GM19035 (cell line): Measurements from ENCODE around the gene ATP6V0D1.
A peak's percentile ranks its signal among the peaks of the same experiment; 100 is the strongest.
"Not testable (repeated sequence)": the region's sequence is repeated elsewhere in the genome, so short reads cannot be mapped to it uniquely, and the experiment has no call there.

Experiments
- ATAC-seq: cut with Tn5 transposase; IDR thresholded peaks from one replicate; pipeline ENCODE4 v1.9.1; 2021; ENCODE audit not compliant: unreplicated experiment

The ATP6V0D1 gene

GRCh38 chr16:67429799-67430503, 51.0 kb downstream of the ATP6V0D1 start:
- ATAC-seq: no peak

DNA sequence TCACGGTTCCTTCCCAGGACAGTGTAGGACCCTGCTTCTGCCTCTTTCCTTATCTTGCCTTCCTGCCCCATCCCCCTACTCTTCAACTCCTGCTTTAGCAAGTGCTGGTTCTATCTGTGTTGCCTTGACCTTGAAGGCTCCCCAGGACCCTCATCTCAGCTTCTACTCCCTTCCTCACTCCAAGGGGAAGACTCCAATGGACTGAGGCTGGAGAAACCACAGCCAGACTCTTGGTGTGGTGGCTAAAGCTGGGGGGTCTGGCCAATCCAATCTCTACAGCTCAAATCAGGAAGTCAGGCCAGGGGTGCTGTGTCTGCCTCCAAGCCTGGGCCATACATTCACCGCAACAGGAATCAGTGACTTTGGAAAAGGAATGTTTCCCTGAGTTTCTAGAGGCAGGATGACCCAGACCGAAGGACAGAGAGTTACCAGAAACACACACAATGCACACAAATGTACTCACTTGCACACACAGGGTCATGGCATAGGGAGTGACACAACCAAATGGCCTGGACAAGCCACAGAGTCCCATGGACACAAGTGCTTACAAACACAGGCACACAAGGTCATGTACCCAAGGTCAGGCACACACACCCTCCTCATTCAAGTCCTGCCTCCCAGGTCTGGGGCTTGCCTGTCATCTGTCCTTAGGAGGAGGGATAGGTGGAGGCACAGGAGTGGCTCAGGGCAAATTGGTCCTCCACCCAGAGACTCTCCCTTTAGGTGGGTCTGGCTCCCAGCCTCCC, 51.7 kb downstream of the ATP6V0D1 start:
- ATAC-seq: no peak

DNA sequence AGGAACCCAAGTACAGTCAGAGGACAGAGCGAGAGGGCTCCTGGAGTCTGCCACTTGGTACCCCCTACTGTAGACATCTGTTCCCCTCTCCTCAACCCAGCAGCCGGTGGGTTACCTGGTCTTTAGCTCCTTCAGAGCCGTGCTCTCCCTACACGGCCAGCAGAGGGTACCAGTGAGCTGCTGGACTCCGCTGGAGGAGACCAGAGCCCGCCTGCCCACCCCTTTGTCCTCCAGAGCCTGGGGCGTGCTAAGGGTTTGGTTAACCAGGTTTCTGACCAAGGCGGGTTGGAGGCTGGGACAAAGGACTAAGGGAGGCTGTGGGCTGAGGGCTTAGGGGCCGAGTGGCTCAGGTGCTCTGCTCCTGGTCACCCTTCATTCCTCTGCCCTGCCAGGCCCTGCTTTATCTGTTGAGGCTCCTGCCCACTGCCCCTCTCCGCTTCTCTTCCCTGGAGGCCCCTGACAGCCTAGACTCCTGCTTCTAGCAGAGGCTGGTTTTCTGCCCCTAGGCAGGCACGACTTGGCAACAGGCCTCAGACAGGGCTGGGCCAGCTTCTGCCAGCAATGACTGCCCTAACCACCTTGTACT, 52.7 kb downstream of the ATP6V0D1 start:
- no peak for ATAC-seq

DNA sequence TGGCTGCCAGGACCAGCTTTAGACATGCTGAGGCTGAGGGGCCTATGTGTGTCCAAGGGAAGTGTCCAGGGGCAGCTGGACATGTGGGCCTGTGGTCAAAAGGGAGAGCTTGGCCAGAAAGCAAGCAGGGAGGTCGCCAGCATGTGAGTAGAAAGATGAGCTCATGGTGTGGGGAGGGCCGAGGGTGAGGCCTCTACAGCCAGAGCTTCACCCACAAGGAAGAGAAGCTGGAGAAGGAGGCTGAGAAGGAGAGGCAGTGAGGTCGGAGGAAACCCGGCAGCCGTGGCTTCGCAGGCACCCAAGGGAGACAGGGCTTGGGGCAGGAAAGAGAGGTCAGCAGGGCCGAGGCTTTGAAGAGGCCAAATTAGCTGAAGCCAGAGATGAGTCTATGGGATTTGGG, 54.0 kb downstream of the ATP6V0D1 start:
- no peak for ATAC-seq

GRCh38 chr16:67426022-67426421, 54.9 kb downstream of the ATP6V0D1 start:
- ATAC-seq: no peak

DNA sequence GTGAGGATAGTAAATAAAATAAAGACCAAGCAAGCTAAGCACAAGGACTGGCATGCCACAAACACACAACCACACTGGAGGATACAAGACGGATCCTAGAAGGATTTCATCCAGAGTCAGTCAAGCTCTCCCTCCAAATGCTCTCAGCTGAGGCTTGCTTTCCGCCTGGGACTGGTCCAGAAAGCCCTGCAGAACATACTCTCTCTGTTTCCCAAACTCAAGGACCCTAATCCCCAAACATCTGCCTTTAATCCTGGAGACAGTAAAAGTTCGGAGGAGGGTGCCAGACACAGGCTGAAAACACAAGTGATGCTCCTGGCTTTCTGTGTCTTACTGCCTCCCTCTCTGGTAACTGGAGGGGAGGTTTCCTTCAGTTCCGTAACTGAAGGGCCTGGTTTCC, 55.4 kb downstream of the ATP6V0D1 start:
- ATAC-seq: no peak

- no peak for ATAC-seq
Observed at GRCh38 chr16:67425061-67425460, 55.9 kb downstream of the ATP6V0D1 start.

DNA sequence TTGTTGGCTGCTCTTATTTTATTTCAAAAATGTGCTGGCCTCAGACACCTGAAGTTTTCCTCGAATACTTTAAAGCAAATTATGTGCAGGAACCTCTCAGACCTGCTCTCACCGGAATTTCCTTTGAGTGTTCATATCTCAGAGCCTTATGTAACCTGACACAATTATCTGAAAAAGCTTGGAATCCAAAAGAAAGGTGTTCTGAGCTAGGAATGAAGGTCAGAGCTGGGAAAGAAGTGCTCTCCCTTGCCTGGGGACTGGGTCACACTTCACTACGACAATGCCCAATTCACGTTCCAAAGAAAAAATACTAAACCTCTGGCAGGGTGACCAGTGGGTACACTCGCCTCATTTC, 56.7 kb downstream of the ATP6V0D1 start:
- no peak for ATAC-seq

DNA sequence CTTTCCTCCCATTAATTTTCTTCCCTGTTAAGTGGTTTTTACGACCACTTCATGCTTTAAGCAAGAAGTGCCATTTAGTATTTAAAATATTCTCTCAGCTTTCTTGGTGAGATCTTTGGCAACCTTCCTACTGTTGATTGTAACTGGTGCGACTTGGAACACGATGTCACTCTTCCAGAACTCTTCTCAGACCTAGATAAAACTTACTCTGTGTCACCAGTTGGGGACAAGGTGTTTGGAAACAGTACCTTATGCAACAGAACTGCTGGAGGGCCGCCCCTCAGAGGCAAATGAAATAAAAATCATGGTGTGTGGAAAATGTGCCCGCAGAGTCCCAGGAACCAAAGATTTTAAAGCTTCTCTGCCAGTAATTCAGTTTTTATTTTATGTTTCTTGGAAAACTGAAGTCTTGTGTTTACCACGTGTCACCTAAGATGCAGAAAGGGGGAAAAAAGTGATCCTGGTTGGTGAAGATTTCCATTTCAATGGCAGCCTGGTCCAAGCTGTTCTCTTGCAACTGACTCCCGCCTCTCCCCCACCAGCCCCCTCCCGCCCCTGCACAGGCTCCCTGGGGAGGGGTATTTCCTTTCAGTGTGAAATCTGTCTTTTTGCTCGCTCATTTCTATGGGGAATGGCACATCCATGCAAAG, 57.2 kb downstream of the ATP6V0D1 start:
- ATAC-seq: no peak

- ATAC-seq: no peak
Observed at GRCh38 chr16:67423015-67423414, 57.9 kb downstream of the ATP6V0D1 start.

GRCh38 chr16:67421030-67421429, 59.9 kb downstream of the ATP6V0D1 start:
- no peak for ATAC-seq

DNA sequence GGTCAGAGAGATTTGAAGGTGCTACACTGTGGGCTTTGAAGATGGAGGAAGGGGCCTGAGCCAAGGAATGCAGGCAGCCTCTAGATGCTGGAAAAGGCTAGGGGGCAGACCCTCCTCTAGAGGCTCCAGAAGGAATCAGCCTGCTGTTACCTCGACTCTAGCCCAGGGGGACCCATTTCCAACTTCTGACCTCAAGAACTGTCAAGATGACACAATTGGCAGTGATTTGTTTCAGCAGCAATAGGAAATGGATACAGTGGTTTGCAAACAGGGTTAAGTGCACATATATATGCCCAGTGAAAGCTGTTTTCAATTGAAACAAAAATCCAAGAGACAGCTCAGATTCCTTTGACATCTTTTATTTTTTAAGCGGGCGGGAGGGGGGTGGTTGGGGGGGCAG, 61.0 kb downstream of the ATP6V0D1 start:
- no peak for ATAC-seq

DNA sequence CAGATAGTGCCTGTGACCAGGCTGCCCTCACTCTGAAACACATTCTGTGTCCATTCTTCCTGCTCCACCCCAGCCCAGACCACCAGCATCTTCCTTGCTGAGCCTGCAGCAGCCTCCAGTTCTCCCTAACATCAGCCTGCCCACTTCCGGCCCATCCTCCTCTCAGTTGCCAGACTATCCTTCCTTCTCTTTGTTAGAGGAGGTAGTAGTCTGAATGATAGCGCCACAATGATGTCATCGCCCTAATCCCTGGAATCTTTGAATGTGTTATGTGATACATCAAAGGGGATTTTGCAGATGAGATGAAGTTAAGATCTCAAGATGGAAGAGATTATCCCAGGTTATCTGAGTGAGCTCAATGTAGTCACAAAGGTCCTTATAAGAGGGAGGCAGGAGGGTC, 61.5 kb downstream of the ATP6V0D1 start:
- no peak for ATAC-seq

DNA sequence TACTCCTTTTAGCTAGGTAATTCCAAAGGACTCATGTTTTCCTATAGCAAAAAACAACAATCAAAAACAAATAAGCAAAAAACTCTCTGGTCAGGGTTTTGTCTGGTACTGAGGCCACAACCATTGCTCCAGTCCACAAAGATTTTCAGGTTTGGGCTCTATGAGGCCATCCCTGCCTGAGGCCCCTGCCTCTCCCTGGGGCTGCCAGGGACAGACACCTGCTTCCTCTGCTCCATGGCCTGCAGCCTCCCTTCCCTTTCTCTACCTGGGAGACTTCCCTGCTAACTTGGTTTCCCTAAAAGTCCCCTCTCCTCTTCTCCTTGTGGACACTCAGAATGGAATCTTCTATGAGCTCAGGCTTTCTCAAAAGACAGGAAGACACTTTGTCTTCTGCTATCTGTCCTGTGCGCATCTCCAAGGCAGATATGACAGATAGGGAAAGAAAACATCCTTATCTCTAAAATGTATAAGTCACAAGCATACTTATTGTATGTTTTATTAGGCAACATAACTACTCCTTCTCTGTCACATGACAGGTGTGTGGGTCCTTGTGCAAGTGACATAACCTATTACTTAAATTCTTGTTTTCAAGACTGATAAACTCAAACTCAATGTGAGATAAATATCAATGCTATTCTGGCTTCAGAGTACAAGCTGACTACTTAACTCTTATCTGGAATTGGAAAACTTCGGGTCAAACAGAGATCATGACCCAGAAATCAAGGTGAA, 63.5 kb downstream of the ATP6V0D1 start:
- ATAC-seq: no peak

- peak; percentile 76 for ATAC-seq
Observed at GRCh38 chr16:67415872-67416793, 64.8 kb downstream of the ATP6V0D1 start, which contains the start of gene ZDHHC1. TSS of gene ZDHHC1 (minus strand) at chr16:67416477. CDS start at chr16:67407775, 8,702 bp downstream.

GRCh38 chr16:67415421-67415820, 65.5 kb downstream of the ATP6V0D1 start:
- ATAC-seq: not testable (repeated sequence)

DNA sequence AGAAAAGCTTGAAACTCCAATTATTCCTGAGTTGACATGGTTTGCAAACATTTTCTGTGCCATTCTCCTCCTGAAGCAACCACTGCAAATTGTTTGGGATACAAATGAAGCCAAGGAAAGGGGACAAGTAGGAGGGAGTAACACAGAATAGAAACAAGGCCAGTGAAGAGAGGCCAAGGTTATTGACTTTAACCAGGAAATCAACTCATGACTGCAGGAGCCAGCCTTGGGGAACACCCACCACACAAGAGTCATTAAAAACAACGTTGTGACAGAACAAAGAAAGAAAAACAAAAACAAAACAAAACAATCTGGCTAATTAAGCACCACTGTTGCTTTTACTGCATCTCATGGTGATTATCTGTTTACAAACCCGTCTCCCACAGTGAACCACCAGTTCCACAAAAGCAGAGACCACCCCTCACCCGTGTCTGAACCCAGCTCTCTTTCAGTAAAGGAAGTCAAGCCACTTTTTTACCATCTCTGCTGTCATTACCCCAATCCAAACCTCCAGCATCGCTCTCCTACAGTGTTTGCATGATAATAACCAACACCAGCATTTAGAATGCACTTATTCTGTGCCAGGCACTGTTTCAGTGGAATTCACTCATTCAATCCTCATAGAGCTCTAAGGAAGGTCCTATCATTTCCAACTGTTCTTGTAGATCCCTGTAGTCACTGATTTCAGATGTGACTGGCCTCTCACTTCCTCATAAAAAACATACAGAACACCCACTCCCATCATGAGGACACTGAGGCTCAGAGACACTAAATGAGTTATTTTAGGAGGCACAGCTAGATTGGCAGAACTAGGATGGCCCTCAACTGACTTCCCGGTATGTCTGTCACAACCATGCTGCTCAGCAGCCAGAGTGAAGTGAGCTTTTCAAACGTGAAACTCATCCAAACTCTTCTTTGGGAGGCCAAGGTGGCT, 66.7 kb downstream of the ATP6V0D1 start:
- ATAC-seq: no peak

DNA sequence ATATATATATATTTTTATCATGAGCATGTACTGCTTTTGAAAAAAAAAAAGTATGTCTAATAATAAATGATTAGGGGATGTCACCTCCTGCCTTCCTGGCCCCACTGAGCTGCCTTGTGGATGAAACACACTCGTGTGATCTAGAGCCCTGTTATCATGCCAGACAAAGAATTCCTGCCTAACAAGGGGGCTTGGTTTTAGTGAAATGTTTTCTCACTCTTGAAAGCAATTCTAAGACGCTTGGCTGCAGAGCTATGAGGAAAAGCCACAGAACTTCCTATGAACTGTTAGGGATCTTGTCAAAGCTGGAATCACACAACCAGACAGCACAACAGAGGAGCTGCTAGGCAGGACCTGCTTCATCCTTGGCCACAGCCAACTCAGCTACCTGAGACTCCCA, 68.7 kb downstream of the ATP6V0D1 start:
- ATAC-seq: no peak

DNA sequence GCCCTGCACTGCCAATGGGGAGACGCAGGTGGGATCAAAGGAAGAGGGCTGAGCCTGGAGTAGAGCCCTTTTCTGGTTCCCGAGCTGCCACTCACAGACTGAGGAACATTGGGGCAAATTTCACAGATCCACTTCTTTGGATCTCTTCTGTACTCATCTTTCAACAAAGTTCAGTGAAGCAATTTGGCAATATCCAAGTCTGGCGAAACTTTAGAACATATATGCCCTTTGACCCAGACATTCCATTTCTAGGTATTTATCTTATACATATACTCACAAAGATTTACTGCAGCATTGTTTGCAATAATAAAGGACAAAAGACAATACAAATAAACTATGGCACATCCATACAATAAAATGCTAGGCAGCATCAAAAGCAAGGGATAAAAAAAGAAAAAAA, 69.6 kb downstream of the ATP6V0D1 start:
- ATAC-seq: no peak
